Glutamatergic neuron (in vitro differentiated cells): ENCODE data around the gene CLCN4. TPM values are rescaled to one million over a fixed set of nuclear protein-coding genes. Genes with fewer than 3 reads are reported as not detected.
A peak's percentile ranks its signal among the peaks of the same experiment; 100 is the strongest.

Experiments used
- DNase-seq: peaks from one replicate; pipeline ENCODE4 v3.0.0; 2022
- H3K27ac Mint-ChIP-seq: one replicate; pipeline ENCODE4 v1.8.0; 2020; ENCODE audit warnings: mild to moderate bottlenecking, mixed read lengths, inconsistent platforms; ENCODE audit not compliant: unreplicated experiment
- H3K27me3 Mint-ChIP-seq: one replicate; pipeline ENCODE4 v1.8.0; 2020; ENCODE audit warnings: mild to moderate bottlenecking, moderate library complexity, mixed read lengths, inconsistent platforms; ENCODE audit not compliant: unreplicated experiment
- H3K36me3 Mint-ChIP-seq: one replicate; pipeline ENCODE4 v1.8.0; 2020; ENCODE audit warnings: mild to moderate bottlenecking, mixed read lengths, inconsistent platforms; ENCODE audit not compliant: unreplicated experiment
- H3K4me1 Mint-ChIP-seq: one replicate; pipeline ENCODE4 v1.8.0; 2020; ENCODE audit warnings: mild to moderate bottlenecking, low read depth, mixed read lengths, inconsistent platforms; ENCODE audit not compliant: unreplicated experiment
- H3K4me3 Mint-ChIP-seq: one replicate; pipeline ENCODE4 v1.8.0; 2020; ENCODE audit warnings: mild to moderate bottlenecking, mixed read lengths, inconsistent platforms; ENCODE audit not compliant: unreplicated experiment
- H3K9me3 Mint-ChIP-seq: one replicate; pipeline ENCODE4 v1.8.0; 2020; ENCODE audit warnings: mild to moderate bottlenecking, moderate library complexity, mixed read lengths, inconsistent platforms; ENCODE audit not compliant: unreplicated experiment
- CTCF ChIP-seq: fragments of 200-600 bp; sonication (generic); IDR thresholded peaks from one replicate; pipeline ENCODE4 v1.5.0; 2021; ENCODE audit not compliant: partially characterized antibody, unreplicated experiment
- total RNA-seq: library from RNA; stranded (reverse); fragmentation: NEBNext Ultra II Directional; extraction: Animal tissue kit (Norgen Biotek cat#: 25700); gene quantifications from one replicate; pipeline ENCODE4 v1.2.1, GENCODE V29; 2021; ENCODE audit not compliant: unreplicated experiment

CLCN4 gene
- total RNA-seq, 1 donor from 2014 or later, result 64.7 TPM

GRCh38 chrX:10259716-10260115, 102.9 kb downstream of the CLCN4 start:
- Mint-ChIP-seq H3K4me1 (no peaks in the 10 kb centered on the region), H3K4me3 (no peak overlapping the region), H3K9me3 (peaks cover 1% of the 10 kb centered on the region), H3K36me3 (no peaks in the 10 kb centered on the region), H3K27ac (no peak overlapping the region), H3K27me3 (no peaks in the 10 kb centered on the region)
- TF ChIP-seq CTCF, result no peak
- DNase-seq, result no peak

- Mint-ChIP-seq H3K27ac (no peak overlapping the region), H3K27me3 (no peaks in the 10 kb centered on the region), H3K4me1 (no peaks in the 10 kb centered on the region), H3K36me3 (no peaks in the 10 kb centered on the region), H3K4me3 (no peak overlapping the region), H3K9me3 (no peaks in the 10 kb centered on the region)
- DNase-seq, result no peak
- TF ChIP-seq CTCF, result no peak
Observed at GRCh38 chrX:10265775-10266174, 109.0 kb downstream of the CLCN4 start.

- peaks cover 11% of the 10 kb centered on the region for H3K9me3 Mint-ChIP-seq
- TF ChIP-seq CTCF, result no peak
- peaks cover 2% of the 10 kb centered on the region for H3K27me3 Mint-ChIP-seq
- H3K27ac Mint-ChIP-seq, result no peak overlapping the region
- H3K4me1 Mint-ChIP-seq, result peaks cover 9% of the 10 kb centered on the region
- no peak overlapping the region for H3K4me3 Mint-ChIP-seq
- no peak for DNase-seq
- no peaks in the 10 kb centered on the region for H3K36me3 Mint-ChIP-seq
Observed at GRCh38 chrX:10278716-10279115, 121.9 kb downstream of the CLCN4 start.

GRCh38 chrX:10280071-10280470, 123.3 kb downstream of the CLCN4 start:
- peaks cover 9% of the 10 kb centered on the region for H3K4me1 Mint-ChIP-seq
- no peak for TF ChIP-seq CTCF
- H3K4me3 Mint-ChIP-seq, result no peak overlapping the region
- H3K27ac Mint-ChIP-seq, result peak overlapping the region; percentile 84
- no peaks in the 10 kb centered on the region for H3K36me3 Mint-ChIP-seq
- H3K27me3 Mint-ChIP-seq, result peaks cover 2% of the 10 kb centered on the region
- peak; percentile 32 for DNase-seq
- peaks cover 11% of the 10 kb centered on the region for H3K9me3 Mint-ChIP-seq

- peaks cover 9% of the 10 kb centered on the region for H3K9me3 Mint-ChIP-seq
- H3K4me1 Mint-ChIP-seq, result peaks cover 10% of the 10 kb centered on the region
- H3K36me3 Mint-ChIP-seq, result no peaks in the 10 kb centered on the region
- DNase-seq, result no peak
- peaks cover 2% of the 10 kb centered on the region for H3K27me3 Mint-ChIP-seq
- H3K27ac Mint-ChIP-seq, result no peak overlapping the region
- TF ChIP-seq CTCF, result no peak
- no peak overlapping the region for H3K4me3 Mint-ChIP-seq
Observed at GRCh38 chrX:10282490-10282889, 125.7 kb downstream of the CLCN4 start.
